Measurements from ENCODE around the gene NEDD4.
"Not testable (repeated sequence)": the region's sequence is repeated elsewhere in the genome, so short reads cannot be mapped to it uniquely, and the experiment has no call there.

NEDD4 gene

GRCh38 chr15:56031402-56031801 is 38.0 kb upstream of the NEDD4 start:
- DNase-seq (ENCODE audit: insufficient read length) (no peak), FAIRE-seq (no peak)
- TF ChIP-seq POLR2AphosphoS5 (IDR thresholded peaks at IDR 0.05; ENCODE audit: low read depth, low read length) (no peak), TAF1 (IDR thresholded peaks at IDR 0.05; ENCODE audit: borderline replicate concordance, low read depth, low read length) (no peak), POLR2A (IDR thresholded peaks at IDR 0.05; ENCODE audit: low read depth, low read length) (no peak)

- FAIRE-seq = no peak
- TF ChIP-seq TAF1 (IDR thresholded peaks at IDR 0.05; ENCODE audit: borderline replicate concordance, low read depth, low read length) = no peak
- TF ChIP-seq POLR2A (IDR thresholded peaks at IDR 0.05; ENCODE audit: low read depth, low read length) = no peak
- TF ChIP-seq POLR2AphosphoS5 (IDR thresholded peaks at IDR 0.05; ENCODE audit: low read depth, low read length) = no peak
- DNase-seq (ENCODE audit: insufficient read length) = no peak
These were observed 35.0 kb upstream of the NEDD4 start for GRCh38 chr15:56028430-56028829.

GRCh38 chr15:56023160-56023559 is 29.7 kb upstream of the NEDD4 start:
- FAIRE-seq; DNase-seq (ENCODE audit: insufficient read length): not testable (repeated sequence)

- FAIRE-seq (no peak), DNase-seq (ENCODE audit: insufficient read length) (no peak)
- no peak for TF ChIP-seq TAF1 (IDR thresholded peaks at IDR 0.05; ENCODE audit: borderline replicate concordance, low read depth, low read length)
- TF ChIP-seq POLR2A (IDR thresholded peaks at IDR 0.05; ENCODE audit: low read depth, low read length) = no peak
- no peak for TF ChIP-seq POLR2AphosphoS5 (IDR thresholded peaks at IDR 0.05; ENCODE audit: low read depth, low read length)
These were observed 26.5 kb upstream of the NEDD4 start for GRCh38 chr15:56019819-56020486.

GRCh38 chr15:56019060-56019793 is 25.8 kb upstream of the NEDD4 start:
- TF ChIP-seq POLR2A (IDR thresholded peaks at IDR 0.05; ENCODE audit: low read depth, low read length) (no peak), POLR2AphosphoS5 (IDR thresholded peaks at IDR 0.05; ENCODE audit: low read depth, low read length) (no peak), TAF1 (IDR thresholded peaks at IDR 0.05; ENCODE audit: borderline replicate concordance, low read depth, low read length) (no peak)
- DNase-seq (ENCODE audit: insufficient read length) = no peak
- no peak for FAIRE-seq

- DNase-seq (ENCODE audit: insufficient read length) = no peak
- no peak for FAIRE-seq
- no peak for TF ChIP-seq POLR2AphosphoS5 (IDR thresholded peaks at IDR 0.05; ENCODE audit: low read depth, low read length)
- TF ChIP-seq TAF1 (IDR thresholded peaks at IDR 0.05; ENCODE audit: borderline replicate concordance, low read depth, low read length) = no peak
- TF ChIP-seq POLR2A (IDR thresholded peaks at IDR 0.05; ENCODE audit: low read depth, low read length) = no peak
These were observed 24.5 kb upstream of the NEDD4 start for GRCh38 chr15:56017920-56018319.

- no peak for FAIRE-seq
- no peak for DNase-seq (ENCODE audit: insufficient read length)
- TF ChIP-seq TAF1 (IDR thresholded peaks at IDR 0.05; ENCODE audit: borderline replicate concordance, low read depth, low read length) (no peak), POLR2AphosphoS5 (IDR thresholded peaks at IDR 0.05; ENCODE audit: low read depth, low read length) (no peak), POLR2A (IDR thresholded peaks at IDR 0.05; ENCODE audit: low read depth, low read length) (no peak)
These were observed 24.1 kb upstream of the NEDD4 start for GRCh38 chr15:56017511-56017910.

GRCh38 chr15:56016281-56016680 is 22.9 kb upstream of the NEDD4 start:
- TF ChIP-seq POLR2A (IDR thresholded peaks at IDR 0.05; ENCODE audit: low read depth, low read length) = no peak
- no peak for TF ChIP-seq TAF1 (IDR thresholded peaks at IDR 0.05; ENCODE audit: borderline replicate concordance, low read depth, low read length)
- TF ChIP-seq POLR2AphosphoS5 (IDR thresholded peaks at IDR 0.05; ENCODE audit: low read depth, low read length) = no peak
- DNase-seq (ENCODE audit: insufficient read length) (no peak), FAIRE-seq (no peak)

- DNase-seq (ENCODE audit: insufficient read length) = no peak
- no peak for TF ChIP-seq TAF1 (IDR thresholded peaks at IDR 0.05; ENCODE audit: borderline replicate concordance, low read depth, low read length)
- no peak for TF ChIP-seq POLR2AphosphoS5 (IDR thresholded peaks at IDR 0.05; ENCODE audit: low read depth, low read length)
- no peak for TF ChIP-seq POLR2A (IDR thresholded peaks at IDR 0.05; ENCODE audit: low read depth, low read length)
- no peak for FAIRE-seq
These were observed 21.3 kb upstream of the NEDD4 start for GRCh38 chr15:56014677-56015076.

GRCh38 chr15:56007053-56007452 is 13.6 kb upstream of the NEDD4 start:
- DNase-seq (ENCODE audit: insufficient read length); FAIRE-seq: not testable (repeated sequence)

- FAIRE-seq; DNase-seq (ENCODE audit: insufficient read length): not testable (repeated sequence)
These were observed 13.0 kb upstream of the NEDD4 start for GRCh38 chr15:56006371-56006770.

- not testable (repeated sequence) for DNase-seq (ENCODE audit: insufficient read length); FAIRE-seq
These were observed 10.9 kb upstream of the NEDD4 start for GRCh38 chr15:56004281-56004680.

GRCh38 chr15:56003777-56004176 is 10.4 kb upstream of the NEDD4 start:
- not testable (repeated sequence) for FAIRE-seq; DNase-seq (ENCODE audit: insufficient read length)

GRCh38 chr15:56003277-56003676 is 9.9 kb upstream of the NEDD4 start:
- not testable (repeated sequence) for DNase-seq (ENCODE audit: insufficient read length)

More at GRCh38 chr15:56003277-56003676, 9.9 kb upstream of the NEDD4 start:
- not testable (repeated sequence) for FAIRE-seq
